Measurements from ENCODE around the gene C9orf50.

GRCh38 chr9:129664746-129665388, 44.0 kb upstream of the C9orf50 start:
- TF ChIP-seq, protein P1, sequence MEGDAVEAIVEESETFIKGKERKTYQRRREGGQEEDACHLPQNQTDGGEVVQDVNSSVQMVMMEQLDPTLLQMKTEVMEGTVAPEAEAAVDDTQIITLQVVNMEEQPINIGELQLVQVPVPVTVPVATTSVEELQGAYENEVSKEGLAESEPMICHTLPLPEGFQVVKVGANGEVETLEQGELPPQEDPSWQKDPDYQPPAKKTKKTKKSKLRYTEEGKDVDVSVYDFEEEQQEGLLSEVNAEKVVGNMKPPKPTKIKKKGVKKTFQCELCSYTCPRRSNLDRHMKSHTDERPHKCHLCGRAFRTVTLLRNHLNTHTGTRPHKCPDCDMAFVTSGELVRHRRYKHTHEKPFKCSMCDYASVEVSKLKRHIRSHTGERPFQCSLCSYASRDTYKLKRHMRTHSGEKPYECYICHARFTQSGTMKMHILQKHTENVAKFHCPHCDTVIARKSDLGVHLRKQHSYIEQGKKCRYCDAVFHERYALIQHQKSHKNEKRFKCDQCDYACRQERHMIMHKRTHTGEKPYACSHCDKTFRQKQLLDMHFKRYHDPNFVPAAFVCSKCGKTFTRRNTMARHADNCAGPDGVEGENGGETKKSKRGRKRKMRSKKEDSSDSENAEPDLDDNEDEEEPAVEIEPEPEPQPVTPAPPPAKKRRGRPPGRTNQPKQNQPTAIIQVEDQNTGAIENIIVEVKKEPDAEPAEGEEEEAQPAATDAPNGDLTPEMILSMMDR (IDR thresholded peaks at IDR 0.05) = no peak
- no peak for TF ChIP-seq POLR2A (IDR thresholded peaks at IDR 0.05)
